HepG2 (cell line): ENCODE measurements around the gene INO80. TPM values are rescaled to one million over a fixed set of nuclear protein-coding genes. Genes with fewer than 3 reads are reported as not detected.

Experiments used
- CCDC6 ChIP-seq: sonication (generic); formaldehyde crosslinking; IDR thresholded peaks from 2 replicates; pipeline ENCODE4 v1.8.1; 2022; ENCODE audit warnings: mild to moderate bottlenecking, missing genetic modification reagents, moderate library complexity
- GPBP1L1 ChIP-seq: sonication (generic); formaldehyde crosslinking; IDR thresholded peaks from 2 replicates; pipeline ENCODE4 v1.5.0; 2020; ENCODE audit warnings: mild to moderate bottlenecking, missing genetic modification reagents
- IRF1 ChIP-seq: sonication (generic); formaldehyde crosslinking; IDR thresholded peaks from 2 replicates; pipeline ENCODE4 v1.4.0; 2020; ENCODE audit warnings: low read depth, mild to moderate bottlenecking, missing genetic modification reagents
- SKI ChIP-seq: fragments of 450-650 bp; IDR thresholded peaks from one replicate; pipeline ENCODE4 v1.6.1; 2018; ENCODE audit warnings: mild to moderate bottlenecking; ENCODE audit not compliant: partially characterized antibody
- STAT6 ChIP-seq: sonication (generic); formaldehyde crosslinking; IDR thresholded peaks from 2 replicates; pipeline ENCODE4 v1.4.0; 2020; ENCODE audit warnings: missing genetic modification reagents, mild to moderate bottlenecking, borderline replicate concordance
- ZKSCAN1 ChIP-seq: fragments of 150-350 bp; IDR thresholded peaks from 2 replicates; pipeline ENCODE4 v1.6.1; 2014; ENCODE audit warnings: low read length
- ZNF160 ChIP-seq: sonication (generic); formaldehyde crosslinking; IDR thresholded peaks from 2 replicates; pipeline ENCODE4 v1.8.0; 2022; ENCODE audit warnings: mild to moderate bottlenecking, inconsistent platforms, missing genetic modification reagents
- ZNF367 ChIP-seq: sonication (generic); formaldehyde crosslinking; IDR thresholded peaks from 2 replicates; pipeline ENCODE4 v1.4.0; 2020; ENCODE audit warnings: missing genetic modification reagents, borderline replicate concordance
- ZNF570 ChIP-seq: sonication (generic); formaldehyde crosslinking; IDR thresholded peaks from 2 replicates; pipeline ENCODE4 v1.4.0; 2020; ENCODE audit warnings: mild to moderate bottlenecking, missing genetic modification reagents, borderline replicate concordance
- ZNF784 ChIP-seq: sonication (generic); formaldehyde crosslinking; IDR thresholded peaks from 2 replicates; pipeline ENCODE4 v1.5.1; 2020; ENCODE audit warnings: missing genetic modification reagents, mild to moderate bottlenecking, borderline replicate concordance
- polyA plus RNA-seq, 8 experiments: library from polyadenylated mRNA; depleted of rRNA in 3 of 8; stranded (reverse) in 7 of 8; unstranded in 1 of 8; fragments of >200 nt; fragmentation: Illumina TruSeq in 4 of 8; extraction: Trizol in 4 of 8; gene quantifications; 2 replicates each; pipeline versions ENCODE4 v1.2.1 to v1.2.3, GENCODE V29; 2011 to 2016; ENCODE audit warnings: low read depth in 4 of 8, missing spikeins in 1 of 8, mixed read lengths in 1 of 8; ENCODE audit not compliant: insufficient read depth in 1 of 8
- total RNA-seq, 5 experiments: library from RNA; depleted of rRNA; stranded (reverse); fragments of >200 nt; fragmentation: Illumina TruSeq; extraction: Trizol; gene quantifications; 2 replicates each; pipeline ENCODE4 v1.2.3, GENCODE V29; 2016; ENCODE audit warnings: low read depth in 1 of 5

The INO80 gene
- total and polyA plus RNA-seq, 2 of the 13 experiments (the other 11 are each of a cell fraction or from before 2014, with no cell fraction given) = 3.6 to 14.8 TPM

GRCh38 chr15:40978562-40978961 lies 137.5 kb downstream of the INO80 start (continued):
- TF ChIP-seq GPBP1L1 (CRISPR knock-in tag) = no peak
- no peak for TF ChIP-seq ZNF570 (CRISPR knock-in tag)
- no peak for TF ChIP-seq ZNF160 (CRISPR knock-in tag)
- TF ChIP-seq ZNF784 (CRISPR knock-in tag) = no peak
- TF ChIP-seq SKI = no peak
- TF ChIP-seq STAT6 (CRISPR knock-in tag) = no peak
- TF ChIP-seq ZKSCAN1 = no peak
- TF ChIP-seq CCDC6 = no peak
- no peak for TF ChIP-seq IRF1 (CRISPR knock-in tag)
- no peak for TF ChIP-seq ZNF367 (CRISPR knock-in tag)
